WTC11 (cell line): Measurements from ENCODE around the gene B3GNT7. TPM values are rescaled to one million over a fixed set of nuclear protein-coding genes. Genes with fewer than 3 reads are reported as not detected.

Experiments
- ATAC-seq: fragments of 200-7000 bp; cut with Tn5 transposase; 2 replicates; pipeline ENCODE4 v1.10.0; 2021; ENCODE audit warnings: mild to moderate bottlenecking, moderate library complexity
- Bru-seq: library from RNA; stranded (reverse); fragments of 400-500 nt; gene quantifications from one replicate; lab custom pipeline; 2021; lab: Mats Ljungman, UMichigan
- CTCF ChIA-PET: fragments of 300-600 bp; sonication (Branson Sonifier 250); formaldehyde crosslinking; loops from one replicate; lab custom pipeline; 2021; ENCODE audit warnings: antibody characterized with exemption; lab: Charles Lee
- POLR2A ChIA-PET: fragments of 350-600 bp; sonication (Branson Sonifier 250); formaldehyde crosslinking; loops from one replicate; lab custom pipeline; 2021; ENCODE audit warnings: antibody characterized with exemption; lab: Charles Lee
- DNase-seq: peaks from one replicate; pipeline ENCODE4 v3.0.0; 2021; ENCODE audit warnings: low spot score
- H3K27ac Mint-ChIP-seq: 2 replicates; pipeline ENCODE4 v1.8.0; 2021; ENCODE audit warnings: mixed read lengths
- H3K27me3 Mint-ChIP-seq: 2 replicates; pipeline ENCODE4 v1.8.0; 2021; ENCODE audit warnings: low read depth, mild to moderate bottlenecking, moderate library complexity, mixed read lengths
- H3K36me3 Mint-ChIP-seq: 2 replicates; pipeline ENCODE4 v1.8.0; 2021; ENCODE audit warnings: mixed read lengths
- H3K4me1 Mint-ChIP-seq: 2 replicates; pipeline ENCODE4 v1.8.0; 2022; ENCODE audit warnings: mixed read lengths
- H3K4me3 Mint-ChIP-seq: 2 replicates; pipeline ENCODE4 v1.8.0; 2021; ENCODE audit warnings: mild to moderate bottlenecking, moderate library complexity, mixed read lengths
- H3K9me3 Mint-ChIP-seq: 2 replicates; pipeline ENCODE4 v1.8.0; 2021; ENCODE audit warnings: mixed read lengths
- ATF1 ChIP-seq: sonication (generic); formaldehyde crosslinking; IDR thresholded peaks from 2 replicates; pipeline ENCODE4 v1.8.1; 2023; ENCODE audit warnings: mild to moderate bottlenecking, moderate library complexity, missing genetic modification reagents
- FOXK1 ChIP-seq: sonication (generic); formaldehyde crosslinking; IDR thresholded peaks from 2 replicates; pipeline ENCODE4 v1.8.0; 2022; ENCODE audit warnings: mild to moderate bottlenecking, moderate library complexity, missing genetic modification reagents
- NR1H2 ChIP-seq: sonication (generic); formaldehyde crosslinking; IDR thresholded peaks from 2 replicates; pipeline ENCODE4 v1.9.0; 2021; ENCODE audit warnings: mild to moderate bottlenecking, moderate library complexity, missing genetic modification reagents
- SP1 ChIP-seq: sonication (generic); formaldehyde crosslinking; conservative IDR thresholded peaks from 2 replicates; pipeline ENCODE4 v1.8.1; 2022; ENCODE audit warnings: missing genetic modification reagents
- TEAD1 ChIP-seq: sonication (generic); formaldehyde crosslinking; IDR thresholded peaks from 2 replicates; pipeline ENCODE4 v1.8.0; 2022; ENCODE audit warnings: mild to moderate bottlenecking, missing genetic modification reagents
- ZNF219 ChIP-seq: sonication (generic); formaldehyde crosslinking; IDR thresholded peaks from 2 replicates; pipeline ENCODE4 v1.8.0; 2023; ENCODE audit warnings: missing genetic modification reagents, mild to moderate bottlenecking, borderline replicate concordance
- ZNF423 ChIP-seq: fragments of 250-450 bp; sonication (Bioruptor Pico); IDR thresholded peaks from 2 replicates; pipeline ENCODE4 v2.1.2; 2022; ENCODE audit warnings: mild to moderate bottlenecking, moderate library complexity
- long read RNA-seq, 3 experiments: library from RNA in 1 of 3; library from capped mRNA in 1 of 3; library from polyadenylated mRNA in 1 of 3; unstranded in 2 of 3; stranded (forward) in 1 of 3; transcript quantifications; one replicate each; pipeline ENCODE4 v2.0.0, GENCODE V29; 2021
- total RNA-seq: library from RNA; stranded (reverse); gene quantifications from 3 replicates; pipeline ENCODE4 v1.2.3, GENCODE V29; 2021
- TF ChIP-seq, protein P1 (sequence below): sonication (generic); formaldehyde crosslinking; IDR thresholded peaks from 2 replicates; pipeline ENCODE4 v1.8.1; 2023; ENCODE audit warnings: mild to moderate bottlenecking, missing genetic modification reagents, moderate library complexity
- TF ChIP-seq, protein P2 (sequence below): sonication (generic); formaldehyde crosslinking; IDR thresholded peaks from 2 replicates; pipeline ENCODE4 v1.8.1; 2023; ENCODE audit warnings: mild to moderate bottlenecking, missing genetic modification reagents, borderline replicate concordance
- TF ChIP-seq, protein P3 (sequence below): sonication (generic); formaldehyde crosslinking; IDR thresholded peaks from 2 replicates; pipeline ENCODE4 v1.8.0; 2023; ENCODE audit warnings: missing genetic modification reagents, mild to moderate bottlenecking, borderline replicate concordance
- TF ChIP-seq, protein P4 (sequence below): fragments of 250-450 bp; sonication (Bioruptor Pico); IDR thresholded peaks from 2 replicates; pipeline ENCODE4 v1.8.0; 2021; ENCODE audit warnings: mild to moderate bottlenecking
- TF ChIP-seq, protein P5 (sequence below): sonication (generic); formaldehyde crosslinking; IDR thresholded peaks from 2 replicates; pipeline ENCODE4 v1.8.0; 2022; ENCODE audit warnings: mild to moderate bottlenecking, missing genetic modification reagents
- TF ChIP-seq, protein P6 (sequence below): fragments of 250-450 bp; sonication (Bioruptor Pico); IDR thresholded peaks from 2 replicates; pipeline ENCODE4 v1.9.0; 2021; ENCODE audit warnings: mild to moderate bottlenecking, borderline replicate concordance
- TF ChIP-seq, protein P7 (sequence below): sonication (generic); formaldehyde crosslinking; conservative IDR thresholded peaks from 2 replicates; pipeline ENCODE4 v1.8.1; 2022; ENCODE audit warnings: mild to moderate bottlenecking, missing genetic modification reagents

B3GNT7 gene, protein sequence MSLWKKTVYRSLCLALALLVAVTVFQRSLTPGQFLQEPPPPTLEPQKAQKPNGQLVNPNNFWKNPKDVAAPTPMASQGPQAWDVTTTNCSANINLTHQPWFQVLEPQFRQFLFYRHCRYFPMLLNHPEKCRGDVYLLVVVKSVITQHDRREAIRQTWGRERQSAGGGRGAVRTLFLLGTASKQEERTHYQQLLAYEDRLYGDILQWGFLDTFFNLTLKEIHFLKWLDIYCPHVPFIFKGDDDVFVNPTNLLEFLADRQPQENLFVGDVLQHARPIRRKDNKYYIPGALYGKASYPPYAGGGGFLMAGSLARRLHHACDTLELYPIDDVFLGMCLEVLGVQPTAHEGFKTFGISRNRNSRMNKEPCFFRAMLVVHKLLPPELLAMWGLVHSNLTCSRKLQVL
- total RNA-seq (151 to 197 TPM (median 194 TPM) in 3 replicates), Bru-seq, nascent RNA (percentile 90 among the genes with signal in this experiment)
- long read RNA-seq, experiment 1, transcript B3GNT7-201 (2 exons, 3,706 nt) = major isoform, 178 of 221 reads
- long read RNA-seq, experiment 1, partial matches to known transcripts = 0 of 221 reads
- long read RNA-seq, experiment 1, other reads (novel, unspliced or antisense) = 42 of 221 reads
- long read RNA-seq, experiment 2, transcript B3GNT7-201 (2 exons, 3,706 nt) = major isoform, 45 of 184 reads
- long read RNA-seq, experiment 2, partial matches to known transcripts = 1 of 184 reads
- long read RNA-seq, experiment 2, other reads (novel, unspliced or antisense) = 138 of 184 reads
- long read RNA-seq, experiment 3, partial matches to known transcripts = 0 of 3 reads
- long read RNA-seq, experiment 3, other reads (novel, unspliced or antisense) = 3 of 3 reads

DNA sequence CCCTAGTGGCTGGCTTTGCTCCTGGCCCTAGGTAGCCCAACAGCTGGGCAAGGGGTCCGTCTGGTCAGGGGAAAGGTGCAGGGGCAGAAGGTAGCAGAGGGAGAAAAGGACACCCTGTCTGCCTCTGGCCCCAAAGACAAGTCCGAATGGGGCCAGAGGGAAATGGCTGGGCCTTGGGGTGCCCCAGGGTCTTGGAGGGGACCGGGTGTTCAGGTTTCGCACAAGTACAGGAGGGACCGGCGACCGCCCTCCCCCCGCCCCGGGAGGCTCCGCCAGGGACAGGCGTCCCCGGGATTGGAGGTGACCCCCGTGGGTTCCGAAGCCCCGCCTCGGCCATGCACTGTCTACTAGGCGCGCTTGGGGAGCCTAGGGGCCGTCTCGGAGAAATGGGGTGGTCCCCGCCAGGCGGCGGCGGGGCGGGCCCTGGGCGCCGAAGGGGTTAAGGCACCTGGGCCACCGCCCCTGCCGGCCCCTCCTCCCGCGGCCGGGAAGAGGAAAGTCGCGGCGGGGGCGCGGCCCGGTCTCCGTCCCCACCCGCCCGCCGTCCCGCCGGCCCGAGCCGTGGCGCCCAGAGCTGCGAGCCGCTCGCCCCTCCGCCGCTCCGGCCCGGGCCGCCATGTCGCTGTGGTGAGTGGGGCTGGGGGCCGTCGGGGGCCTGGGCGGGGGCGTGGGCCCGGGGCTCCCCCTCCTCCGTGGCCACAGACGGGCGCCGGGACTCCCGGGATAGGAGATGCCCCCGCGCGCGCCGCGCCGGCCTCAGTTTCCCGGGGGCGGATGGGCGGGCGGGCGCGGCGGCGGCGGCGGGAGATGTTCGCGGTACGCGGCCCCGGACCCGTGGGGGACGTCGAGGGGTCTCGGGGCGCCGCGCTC, at the start of gene B3GNT7:
TSS of gene B3GNT7 (plus strand) at position 523 of the 870 bp plus-strand sequence. CDS start at position 617, 94 bp downstream.
- H3K27ac Mint-ChIP-seq = peak within 1 kb of the TSS; percentile 91
- H3K36me3 Mint-ChIP-seq = peaks cover 20% of the 10 kb centered on the region
- no peaks in the 10 kb centered on the region for H3K27me3 Mint-ChIP-seq
- POLR2A ChIA-PET = interaction anchor here (1.0 to 1.1 kb wide), 2 partner anchors 15 to 69 kb away, joined by 3 read pairs; no protein-coding TSS in a partner anchor
- H3K4me1 Mint-ChIP-seq = peaks cover 67% of the 10 kb centered on the region
- CTCF ChIA-PET = interaction anchor here (0.6 to 3.8 kb wide), 15 partner anchors 9 to 291 kb away, joined by 3 to 35 read pairs (median 5); no protein-coding TSS in a partner anchor
- ATAC-seq (peak; percentile 26), DNase-seq (peak; percentile 63)
- H3K9me3 Mint-ChIP-seq = no peaks in the 10 kb centered on the region
- H3K4me3 Mint-ChIP-seq = peak within 1 kb of the TSS; percentile 82
- TF ChIP-seq, protein P1, sequence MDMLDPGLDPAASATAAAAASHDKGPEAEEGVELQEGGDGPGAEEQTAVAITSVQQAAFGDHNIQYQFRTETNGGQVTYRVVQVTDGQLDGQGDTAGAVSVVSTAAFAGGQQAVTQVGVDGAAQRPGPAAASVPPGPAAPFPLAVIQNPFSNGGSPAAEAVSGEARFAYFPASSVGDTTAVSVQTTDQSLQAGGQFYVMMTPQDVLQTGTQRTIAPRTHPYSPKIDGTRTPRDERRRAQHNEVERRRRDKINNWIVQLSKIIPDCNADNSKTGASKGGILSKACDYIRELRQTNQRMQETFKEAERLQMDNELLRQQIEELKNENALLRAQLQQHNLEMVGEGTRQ (CRISPR knock-in tag) = no peak
- TF ChIP-seq ATF1 (CRISPR knock-in tag) = no peak
- 0 out of 2 replicates have a peak, but pooled peaks have one; percentile 9 for TF ChIP-seq ZNF219 (CRISPR knock-in tag)
- TF ChIP-seq, protein P2, sequence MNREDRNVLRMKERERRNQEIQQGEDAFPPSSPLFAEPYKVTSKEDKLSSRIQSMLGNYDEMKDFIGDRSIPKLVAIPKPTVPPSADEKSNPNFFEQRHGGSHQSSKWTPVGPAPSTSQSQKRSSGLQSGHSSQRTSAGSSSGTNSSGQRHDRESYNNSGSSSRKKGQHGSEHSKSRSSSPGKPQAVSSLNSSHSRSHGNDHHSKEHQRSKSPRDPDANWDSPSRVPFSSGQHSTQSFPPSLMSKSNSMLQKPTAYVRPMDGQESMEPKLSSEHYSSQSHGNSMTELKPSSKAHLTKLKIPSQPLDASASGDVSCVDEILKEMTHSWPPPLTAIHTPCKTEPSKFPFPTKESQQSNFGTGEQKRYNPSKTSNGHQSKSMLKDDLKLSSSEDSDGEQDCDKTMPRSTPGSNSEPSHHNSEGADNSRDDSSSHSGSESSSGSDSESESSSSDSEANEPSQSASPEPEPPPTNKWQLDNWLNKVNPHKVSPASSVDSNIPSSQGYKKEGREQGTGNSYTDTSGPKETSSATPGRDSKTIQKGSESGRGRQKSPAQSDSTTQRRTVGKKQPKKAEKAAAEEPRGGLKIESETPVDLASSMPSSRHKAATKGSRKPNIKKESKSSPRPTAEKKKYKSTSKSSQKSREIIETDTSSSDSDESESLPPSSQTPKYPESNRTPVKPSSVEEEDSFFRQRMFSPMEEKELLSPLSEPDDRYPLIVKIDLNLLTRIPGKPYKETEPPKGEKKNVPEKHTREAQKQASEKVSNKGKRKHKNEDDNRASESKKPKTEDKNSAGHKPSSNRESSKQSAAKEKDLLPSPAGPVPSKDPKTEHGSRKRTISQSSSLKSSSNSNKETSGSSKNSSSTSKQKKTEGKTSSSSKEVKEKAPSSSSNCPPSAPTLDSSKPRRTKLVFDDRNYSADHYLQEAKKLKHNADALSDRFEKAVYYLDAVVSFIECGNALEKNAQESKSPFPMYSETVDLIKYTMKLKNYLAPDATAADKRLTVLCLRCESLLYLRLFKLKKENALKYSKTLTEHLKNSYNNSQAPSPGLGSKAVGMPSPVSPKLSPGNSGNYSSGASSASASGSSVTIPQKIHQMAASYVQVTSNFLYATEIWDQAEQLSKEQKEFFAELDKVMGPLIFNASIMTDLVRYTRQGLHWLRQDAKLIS (CRISPR knock-in tag) = no peak
- TF ChIP-seq FOXK1 (CRISPR knock-in tag) = no peak
- TF ChIP-seq, protein P3, sequence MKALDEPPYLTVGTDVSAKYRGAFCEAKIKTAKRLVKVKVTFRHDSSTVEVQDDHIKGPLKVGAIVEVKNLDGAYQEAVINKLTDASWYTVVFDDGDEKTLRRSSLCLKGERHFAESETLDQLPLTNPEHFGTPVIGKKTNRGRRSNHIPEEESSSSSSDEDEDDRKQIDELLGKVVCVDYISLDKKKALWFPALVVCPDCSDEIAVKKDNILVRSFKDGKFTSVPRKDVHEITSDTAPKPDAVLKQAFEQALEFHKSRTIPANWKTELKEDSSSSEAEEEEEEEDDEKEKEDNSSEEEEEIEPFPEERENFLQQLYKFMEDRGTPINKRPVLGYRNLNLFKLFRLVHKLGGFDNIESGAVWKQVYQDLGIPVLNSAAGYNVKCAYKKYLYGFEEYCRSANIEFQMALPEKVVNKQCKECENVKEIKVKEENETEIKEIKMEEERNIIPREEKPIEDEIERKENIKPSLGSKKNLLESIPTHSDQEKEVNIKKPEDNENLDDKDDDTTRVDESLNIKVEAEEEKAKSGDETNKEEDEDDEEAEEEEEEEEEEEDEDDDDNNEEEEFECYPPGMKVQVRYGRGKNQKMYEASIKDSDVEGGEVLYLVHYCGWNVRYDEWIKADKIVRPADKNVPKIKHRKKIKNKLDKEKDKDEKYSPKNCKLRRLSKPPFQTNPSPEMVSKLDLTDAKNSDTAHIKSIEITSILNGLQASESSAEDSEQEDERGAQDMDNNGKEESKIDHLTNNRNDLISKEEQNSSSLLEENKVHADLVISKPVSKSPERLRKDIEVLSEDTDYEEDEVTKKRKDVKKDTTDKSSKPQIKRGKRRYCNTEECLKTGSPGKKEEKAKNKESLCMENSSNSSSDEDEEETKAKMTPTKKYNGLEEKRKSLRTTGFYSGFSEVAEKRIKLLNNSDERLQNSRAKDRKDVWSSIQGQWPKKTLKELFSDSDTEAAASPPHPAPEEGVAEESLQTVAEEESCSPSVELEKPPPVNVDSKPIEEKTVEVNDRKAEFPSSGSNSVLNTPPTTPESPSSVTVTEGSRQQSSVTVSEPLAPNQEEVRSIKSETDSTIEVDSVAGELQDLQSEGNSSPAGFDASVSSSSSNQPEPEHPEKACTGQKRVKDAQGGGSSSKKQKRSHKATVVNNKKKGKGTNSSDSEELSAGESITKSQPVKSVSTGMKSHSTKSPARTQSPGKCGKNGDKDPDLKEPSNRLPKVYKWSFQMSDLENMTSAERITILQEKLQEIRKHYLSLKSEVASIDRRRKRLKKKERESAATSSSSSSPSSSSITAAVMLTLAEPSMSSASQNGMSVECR (CRISPR knock-in tag) = no peak
- TF ChIP-seq TEAD1 = no peak
- TF ChIP-seq, protein P4, sequence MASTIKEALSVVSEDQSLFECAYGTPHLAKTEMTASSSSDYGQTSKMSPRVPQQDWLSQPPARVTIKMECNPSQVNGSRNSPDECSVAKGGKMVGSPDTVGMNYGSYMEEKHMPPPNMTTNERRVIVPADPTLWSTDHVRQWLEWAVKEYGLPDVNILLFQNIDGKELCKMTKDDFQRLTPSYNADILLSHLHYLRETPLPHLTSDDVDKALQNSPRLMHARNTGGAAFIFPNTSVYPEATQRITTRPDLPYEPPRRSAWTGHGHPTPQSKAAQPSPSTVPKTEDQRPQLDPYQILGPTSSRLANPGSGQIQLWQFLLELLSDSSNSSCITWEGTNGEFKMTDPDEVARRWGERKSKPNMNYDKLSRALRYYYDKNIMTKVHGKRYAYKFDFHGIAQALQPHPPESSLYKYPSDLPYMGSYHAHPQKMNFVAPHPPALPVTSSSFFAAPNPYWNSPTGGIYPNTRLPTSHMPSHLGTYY (CRISPR knock-in tag) = no peak
- TF ChIP-seq, protein P5, sequence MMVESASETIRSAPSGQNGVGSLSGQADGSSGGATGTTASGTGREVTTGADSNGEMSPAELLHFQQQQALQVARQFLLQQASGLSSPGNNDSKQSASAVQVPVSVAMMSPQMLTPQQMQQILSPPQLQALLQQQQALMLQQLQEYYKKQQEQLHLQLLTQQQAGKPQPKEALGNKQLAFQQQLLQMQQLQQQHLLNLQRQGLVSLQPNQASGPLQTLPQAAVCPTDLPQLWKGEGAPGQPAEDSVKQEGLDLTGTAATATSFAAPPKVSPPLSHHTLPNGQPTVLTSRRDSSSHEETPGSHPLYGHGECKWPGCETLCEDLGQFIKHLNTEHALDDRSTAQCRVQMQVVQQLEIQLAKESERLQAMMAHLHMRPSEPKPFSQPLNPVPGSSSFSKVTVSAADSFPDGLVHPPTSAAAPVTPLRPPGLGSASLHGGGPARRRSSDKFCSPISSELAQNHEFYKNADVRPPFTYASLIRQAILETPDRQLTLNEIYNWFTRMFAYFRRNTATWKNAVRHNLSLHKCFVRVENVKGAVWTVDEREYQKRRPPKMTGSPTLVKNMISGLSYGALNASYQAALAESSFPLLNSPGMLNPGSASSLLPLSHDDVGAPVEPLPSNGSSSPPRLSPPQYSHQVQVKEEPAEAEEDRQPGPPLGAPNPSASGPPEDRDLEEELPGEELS (CRISPR knock-in tag) = peak; percentile 11; the same call in 1 of the 2 replicates
- TF ChIP-seq, protein P6, sequence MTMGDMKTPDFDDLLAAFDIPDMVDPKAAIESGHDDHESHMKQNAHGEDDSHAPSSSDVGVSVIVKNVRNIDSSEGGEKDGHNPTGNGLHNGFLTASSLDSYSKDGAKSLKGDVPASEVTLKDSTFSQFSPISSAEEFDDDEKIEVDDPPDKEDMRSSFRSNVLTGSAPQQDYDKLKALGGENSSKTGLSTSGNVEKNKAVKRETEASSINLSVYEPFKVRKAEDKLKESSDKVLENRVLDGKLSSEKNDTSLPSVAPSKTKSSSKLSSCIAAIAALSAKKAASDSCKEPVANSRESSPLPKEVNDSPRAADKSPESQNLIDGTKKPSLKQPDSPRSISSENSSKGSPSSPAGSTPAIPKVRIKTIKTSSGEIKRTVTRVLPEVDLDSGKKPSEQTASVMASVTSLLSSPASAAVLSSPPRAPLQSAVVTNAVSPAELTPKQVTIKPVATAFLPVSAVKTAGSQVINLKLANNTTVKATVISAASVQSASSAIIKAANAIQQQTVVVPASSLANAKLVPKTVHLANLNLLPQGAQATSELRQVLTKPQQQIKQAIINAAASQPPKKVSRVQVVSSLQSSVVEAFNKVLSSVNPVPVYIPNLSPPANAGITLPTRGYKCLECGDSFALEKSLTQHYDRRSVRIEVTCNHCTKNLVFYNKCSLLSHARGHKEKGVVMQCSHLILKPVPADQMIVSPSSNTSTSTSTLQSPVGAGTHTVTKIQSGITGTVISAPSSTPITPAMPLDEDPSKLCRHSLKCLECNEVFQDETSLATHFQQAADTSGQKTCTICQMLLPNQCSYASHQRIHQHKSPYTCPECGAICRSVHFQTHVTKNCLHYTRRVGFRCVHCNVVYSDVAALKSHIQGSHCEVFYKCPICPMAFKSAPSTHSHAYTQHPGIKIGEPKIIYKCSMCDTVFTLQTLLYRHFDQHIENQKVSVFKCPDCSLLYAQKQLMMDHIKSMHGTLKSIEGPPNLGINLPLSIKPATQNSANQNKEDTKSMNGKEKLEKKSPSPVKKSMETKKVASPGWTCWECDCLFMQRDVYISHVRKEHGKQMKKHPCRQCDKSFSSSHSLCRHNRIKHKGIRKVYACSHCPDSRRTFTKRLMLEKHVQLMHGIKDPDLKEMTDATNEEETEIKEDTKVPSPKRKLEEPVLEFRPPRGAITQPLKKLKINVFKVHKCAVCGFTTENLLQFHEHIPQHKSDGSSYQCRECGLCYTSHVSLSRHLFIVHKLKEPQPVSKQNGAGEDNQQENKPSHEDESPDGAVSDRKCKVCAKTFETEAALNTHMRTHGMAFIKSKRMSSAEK = no peak
- no peak for TF ChIP-seq NR1H2 (CRISPR knock-in tag)
- TF ChIP-seq, protein P7, sequence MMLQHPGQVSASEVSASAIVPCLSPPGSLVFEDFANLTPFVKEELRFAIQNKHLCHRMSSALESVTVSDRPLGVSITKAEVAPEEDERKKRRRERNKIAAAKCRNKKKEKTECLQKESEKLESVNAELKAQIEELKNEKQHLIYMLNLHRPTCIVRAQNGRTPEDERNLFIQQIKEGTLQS = no peak
- TF ChIP-seq ZNF423 = 0 out of 2 replicates have a peak, but pooled peaks have one; percentile 32
- TF ChIP-seq SP1 (CRISPR knock-in tag) = 0 out of 2 replicates have a peak, but pooled peaks have one; percentile 45
